SU-DHL-6 (cell line): ENCODE data around the gene SLC24A3.

Experiments used
- CTCF ChIP-seq: fragments of 200-600 bp; sonication (generic); IDR thresholded peaks from one replicate; pipeline ENCODE4 v1.5.1; 2017; ENCODE audit warnings: antibody characterized with exemption, mild to moderate bottlenecking, low read length, moderate library complexity; ENCODE audit not compliant: insufficient read depth, poor library complexity, severe bottlenecking
- EZH2phosphoT487 ChIP-seq: fragments of 200-600 bp; sonication (generic), shearing (Covaris generic); conservative IDR thresholded peaks from 2 replicates; pipeline ENCODE4 v1.6.1; 2018; ENCODE audit warnings: mild to moderate bottlenecking, antibody characterized with exemption, low read length, moderate library complexity, mixed read lengths

DNA sequence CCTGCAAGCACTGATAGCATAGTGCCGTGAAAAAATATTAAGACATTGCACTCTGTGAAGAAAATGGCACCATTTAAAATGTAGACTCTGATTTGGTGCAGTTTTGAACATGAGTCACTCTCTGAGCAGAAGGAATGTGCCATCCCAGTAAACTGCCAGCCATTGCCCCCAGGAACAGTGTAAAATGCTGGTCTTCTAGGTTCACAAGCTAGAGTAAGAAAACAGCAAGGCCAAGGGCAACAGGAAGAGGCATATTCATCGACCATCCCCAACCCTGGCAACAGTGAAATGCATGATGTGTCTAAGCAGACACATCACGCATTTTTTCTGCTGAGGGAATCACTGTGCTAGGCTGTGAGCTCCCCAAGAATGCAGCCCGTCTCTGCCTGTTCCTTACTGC lies 382.5 kb downstream of the SLC24A3 start:
- no peak for TF ChIP-seq CTCF
- TF ChIP-seq EZH2phosphoT487, result no peak
